DND-41 (cell line): ENCODE results near the gene LIF.

Experiments used
- CTCF ChIP-seq: IDR thresholded peaks from 2 replicates; pipeline ENCODE4 v1.5.1; 2012; ENCODE audit warnings: borderline replicate concordance, low read length, moderate library complexity, mild to moderate bottlenecking; ENCODE audit not compliant: poor library complexity, severe bottlenecking; ENCODE audit errors: extremely low read depth
- EZH2 ChIP-seq: IDR thresholded peaks from 3 replicates; pipeline ENCODE4 v1.6.1; 2012; ENCODE audit warnings: borderline replicate concordance, low read depth, mild to moderate bottlenecking, moderate library complexity, low read length, inconsistent platforms; ENCODE audit not compliant: severe bottlenecking

DNA sequence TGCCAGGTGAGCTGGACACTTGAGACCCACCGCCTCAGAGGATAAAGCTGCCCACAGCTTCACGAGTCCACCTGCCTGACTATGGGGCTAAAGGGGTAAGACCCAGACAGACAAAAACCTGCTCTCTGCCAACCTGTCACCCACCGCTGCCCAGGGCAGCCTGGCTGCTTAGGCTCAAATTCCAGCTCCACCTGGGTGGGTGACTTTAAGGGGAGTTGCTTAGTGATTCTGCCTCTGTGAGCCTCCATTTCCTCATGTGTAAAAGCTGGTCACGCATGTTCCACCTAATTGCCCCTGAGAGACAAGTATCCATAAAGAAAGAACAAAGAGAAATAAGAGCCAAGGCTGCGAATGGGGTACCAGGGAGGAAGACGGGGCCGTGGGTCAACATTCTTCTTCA lies 46.5 kb upstream of the LIF start:
- TF ChIP-seq CTCF (no peak), EZH2 (no peak)
